ENCODE measurements around the gene STK10.

GRCh38 chr5:172051643-172052339, 136.2 kb downstream of the STK10 start:
- TF ChIP-seq CTCF (optimal IDR thresholded peaks at IDR 0.05 in 1 of 3, IDR thresholded peaks at IDR 0.05 in 1 of 3, conservative IDR thresholded peaks at IDR 0.05 in 1 of 3; ENCODE audit: extremely low read depth in 1 of 3, insufficient read depth in 2 of 3, low read length in 3 of 3) = no peak
- TF ChIP-seq EZH2 (IDR thresholded peaks at IDR 0.05; ENCODE audit: low read length) = no peak
